CD14-positive monocyte (primary cell): ENCODE measurements around the gene KSR2. TPM values are rescaled to one million over a fixed set of nuclear protein-coding genes. Genes with fewer than 3 reads are reported as not detected.
A peak's percentile ranks its signal among the peaks of the same experiment; 100 is the strongest.

Experiments
- DNase-seq, 3 donors: peaks; one replicate each; pipeline ENCODE4 v3.0.0-alpha.2; 2011 to 2022
- H2AFZ ChIP-seq: 2 replicates; pipeline ENCODE4 v1.6.0; 2012; ENCODE audit warnings: mild to moderate bottlenecking, low read depth, low read length, inconsistent platforms; ENCODE audit not compliant: insufficient read depth, poor library complexity, severe bottlenecking
- H3K27ac ChIP-seq, 2 donors: 1 replicate in 1 of 2; 2 replicates in 1 of 2; pipeline ENCODE4 v1.5.1; 2012 to 2013; ENCODE audit warnings: low read length in 2 of 2, control low read depth in 1 of 2, inconsistent platforms in 1 of 2, low read depth in 1 of 2, mild to moderate bottlenecking in 1 of 2
- H3K27me3 ChIP-seq, 2 donors: one replicate each; pipeline versions ENCODE4 v1.6.0 to v1.6.1; 2011 to 2013; ENCODE audit warnings: low read length in 2 of 2; ENCODE audit not compliant: control insufficient read depth in 2 of 2, insufficient read depth in 2 of 2
- H3K36me3 ChIP-seq, 2 donors: replicated peaks in 1 of 2; 1 replicate in 1 of 2; 2 replicates in 1 of 2; pipeline versions ENCODE4 v1.5.1 to v1.6.1; 2012 to 2013; ENCODE audit warnings: low read length in 2 of 2, control low read depth in 1 of 2, inconsistent platforms in 1 of 2, mild to moderate bottlenecking in 1 of 2; ENCODE audit not compliant: insufficient read depth in 2 of 2, control insufficient read depth in 1 of 2
- H3K4me1 ChIP-seq, 2 donors: 1 replicate in 1 of 2; 2 replicates in 1 of 2; pipeline versions ENCODE4 v1.5.1 to v1.6.1; 2012 to 2013; ENCODE audit warnings: low read length in 2 of 2, control low read depth in 1 of 2, inconsistent platforms in 1 of 2, mild to moderate bottlenecking in 1 of 2, moderate library complexity in 1 of 2; ENCODE audit not compliant: insufficient read depth in 2 of 2, control insufficient read depth in 1 of 2
- H3K4me2 ChIP-seq: replicated peaks from 2 replicates; pipeline ENCODE3; 2012; ENCODE audit warnings: low read length, moderate library complexity, mild to moderate bottlenecking; ENCODE audit not compliant: poor library complexity, severe bottlenecking; ENCODE audit errors: extremely low read depth
- H3K4me3 ChIP-seq, 3 experiments: fragments of 200-600 bp in 1 of 3; sonication (generic) in 1 of 3; replicated peaks in 1 of 3; 1 replicate in 2 of 3; 2 replicates in 1 of 3; pipeline ENCODE4 v1.5.1; 2011 to 2013; ENCODE audit warnings: low read length in 3 of 3, mild to moderate bottlenecking in 3 of 3, control low read depth in 2 of 3, low read depth in 2 of 3, inconsistent platforms in 1 of 3, moderate library complexity in 1 of 3
- H3K79me2 ChIP-seq: 2 replicates; pipeline ENCODE4 v1.6.0; 2012; ENCODE audit warnings: mild to moderate bottlenecking, control low read depth, inconsistent platforms, low read length, moderate library complexity; ENCODE audit not compliant: insufficient read depth
- H3K9ac ChIP-seq: 2 replicates; pipeline ENCODE4 v1.6.0; 2017; ENCODE audit warnings: low read length, mild to moderate bottlenecking; ENCODE audit not compliant: insufficient read depth, poor library complexity, severe bottlenecking
- H3K9me3 ChIP-seq, 2 donors: replicated peaks in 1 of 2; 1 replicate in 1 of 2; 2 replicates in 1 of 2; pipeline versions ENCODE4 v1.5.1 to v1.6.1; 2012 to 2013; ENCODE audit warnings: low read length in 2 of 2, control low read depth in 1 of 2; ENCODE audit not compliant: control insufficient read depth in 1 of 2, insufficient read depth in 1 of 2
- H4K20me1 ChIP-seq: 2 replicates; pipeline ENCODE4 v1.6.0; 2012; ENCODE audit warnings: mild to moderate bottlenecking, low read length, control low read depth, moderate library complexity; ENCODE audit not compliant: insufficient read depth
- H3K27ac Mint-ChIP-seq, 7 donors: one replicate each; pipeline ENCODE4 v1.8.0; 2020; ENCODE audit warnings: mild to moderate bottlenecking in 7 of 7, mixed read lengths in 7 of 7, moderate library complexity in 6 of 7, inconsistent platforms in 2 of 7
- H3K27me3 Mint-ChIP-seq, 3 donors: one replicate each; pipeline ENCODE4 v1.8.0; 2021 to 2022; ENCODE audit warnings: low read depth in 3 of 3, mild to moderate bottlenecking in 3 of 3, mixed read lengths in 3 of 3, moderate library complexity in 3 of 3, inconsistent platforms in 1 of 3
- H3K36me3 Mint-ChIP-seq, 2 donors: one replicate each; pipeline ENCODE4 v1.8.0; 2020; ENCODE audit warnings: mixed read lengths in 2 of 2, inconsistent platforms in 1 of 2, mild to moderate bottlenecking in 1 of 2
- H3K4me1 Mint-ChIP-seq: one replicate; pipeline ENCODE4 v1.8.0; 2020; ENCODE audit warnings: mild to moderate bottlenecking, mixed read lengths
- H3K4me3 Mint-ChIP-seq, 2 donors: one replicate each; pipeline ENCODE4 v1.8.0; 2020; ENCODE audit warnings: mild to moderate bottlenecking in 2 of 2, mixed read lengths in 2 of 2, moderate library complexity in 1 of 2
- H3K9me3 Mint-ChIP-seq, 7 donors: one replicate each; pipeline ENCODE4 v1.8.0; 2020 to 2022; ENCODE audit warnings: mixed read lengths in 7 of 7, mild to moderate bottlenecking in 6 of 7, moderate library complexity in 6 of 7, inconsistent platforms in 2 of 7
- CTCF ChIP-seq: fragments of 200-600 bp; IDR thresholded peaks from one replicate; pipeline ENCODE4 v1.8.0; 2022; ENCODE audit warnings: antibody characterized with exemption, mild to moderate bottlenecking
- WGBS: methylation state at CpG from one replicate; pipeline ENCODE4 v1.1.5; 2013; ENCODE audit warnings: missing lambda C conversion rate; ENCODE audit not compliant: insufficient coverage; 5-methylcytosine and 5-hydroxymethylcytosine counted together
- intact Hi-C, 2 donors: fragments of 100-400 bp; cut with micrococcal nuclease; formaldehyde crosslinking; loops; one replicate each; pipeline versions ENCODE4 v1.15.0 to v1.15.1; 2023
- polyA plus RNA-seq, 3 donors: library from polyadenylated mRNA; depleted of rRNA in 1 of 3; unstranded in 2 of 3; stranded (reverse) in 1 of 3; fragments of 300-500 nt in 2 of 3; fragments of >200 nt in 1 of 3; fragmentation: Illumina TruSeq in 2 of 3; gene quantifications; 1 replicate in 2 of 3; 2 replicates in 1 of 3; pipeline ENCODE4 v1.2.3, GENCODE V29; 2012 to 2021

Gene KSR2
- polyA plus RNA-seq, 3 donors: not detected

GRCh38 chr12:117599849-117600248 lies 368.9 kb downstream of the KSR2 start:
- no peak for TF ChIP-seq CTCF
- no peak overlapping the region for H3K27ac ChIP-seq
- H3K27me3 Mint-ChIP-seq: peaks cover 0 to 3% (median 2%) of the 10 kb centered on the region in 3 donors
- H3K9ac ChIP-seq: no peak overlapping the region
- no peak overlapping the region for H3K27ac Mint-ChIP-seq
- H3K36me3 Mint-ChIP-seq: no peaks in the 10 kb centered on the region
- no peaks in the 10 kb centered on the region for H4K20me1 ChIP-seq
- H3K4me1 ChIP-seq: no peaks in the 10 kb centered on the region
- no peaks in the 10 kb centered on the region for H3K36me3 ChIP-seq
- 90% methylated on average over 2 of the region's 5 CpGs for WGBS
- H3K27me3 ChIP-seq: no peaks in the 10 kb centered on the region
- no peaks in the 10 kb centered on the region for H3K79me2 ChIP-seq
- intact Hi-C loops: no loop called here
- peak overlapping the region in 1 of 2 donors; percentile 0 for H3K4me3 Mint-ChIP-seq
- no peaks in the 10 kb centered on the region for H3K4me1 Mint-ChIP-seq
- peaks cover 0 to 3% (median 0%) of the 10 kb centered on the region in 7 donors for H3K9me3 Mint-ChIP-seq
- H3K9me3 ChIP-seq: no peaks in the 10 kb centered on the region
- H2AFZ ChIP-seq: no peak overlapping the region
- H3K4me3 ChIP-seq: no peak overlapping the region
- no peak for DNase-seq
- H3K4me2 ChIP-seq: no peak overlapping the region

GRCh38 chr12:117596968-117597367 lies 371.8 kb downstream of the KSR2 start:
- no peak overlapping the region for H2AFZ ChIP-seq
- peaks cover 0 to 3% (median 0%) of the 10 kb centered on the region in 7 donors for H3K9me3 Mint-ChIP-seq
- intact Hi-C loops: no loop called here
- no peak overlapping the region for H3K4me3 ChIP-seq
- no peaks in the 10 kb centered on the region for H4K20me1 ChIP-seq
- no peaks in the 10 kb centered on the region for H3K27me3 ChIP-seq
- H3K4me1 Mint-ChIP-seq: no peaks in the 10 kb centered on the region
- no peak overlapping the region for H3K27ac Mint-ChIP-seq
- H3K4me3 Mint-ChIP-seq: no peak overlapping the region
- H3K4me1 ChIP-seq: no peaks in the 10 kb centered on the region
- no peak for DNase-seq
- H3K9me3 ChIP-seq: no peaks in the 10 kb centered on the region
- H3K27me3 Mint-ChIP-seq: peaks cover 0 to 10% (median 4%) of the 10 kb centered on the region in 3 donors
- no peak for TF ChIP-seq CTCF
- no peaks in the 10 kb centered on the region for H3K36me3 Mint-ChIP-seq
- H3K79me2 ChIP-seq: no peaks in the 10 kb centered on the region
- no peak overlapping the region for H3K4me2 ChIP-seq
- H3K27ac ChIP-seq: no peak overlapping the region
- WGBS: no CpG with 5 or more reads among the region's 6 CpGs
- H3K9ac ChIP-seq: no peak overlapping the region
- H3K36me3 ChIP-seq: no peaks in the 10 kb centered on the region
